T-helper 17 cell (primary cell): Measurements from ENCODE around the gene PRKCD. TPM values are rescaled to one million over a fixed set of nuclear protein-coding genes. Genes with fewer than 3 reads are reported as not detected.

Experiments used
- ATAC-seq: fragments of 150-1000 bp; cut with Tn5 transposase; 2 replicates; pipeline ENCODE4 v1.10.0; 2021; ENCODE audit warnings: mild to moderate bottlenecking, moderate library complexity
- DNase-seq, 3 donors: peaks; one replicate each; pipeline versions ENCODE4 v3.0.0 to v3.0.0-alpha.2; 2020 to 2021
- H3K9me3 ChIP-seq: one replicate; pipeline ENCODE4 v1.7.0; 2013; ENCODE audit warnings: low read length, mild to moderate bottlenecking; ENCODE audit not compliant: control insufficient read depth, poor library complexity, severe bottlenecking
- H3K27ac Mint-ChIP-seq: one replicate; pipeline ENCODE4 v1.8.0; 2022; ENCODE audit warnings: mild to moderate bottlenecking, moderate library complexity, mixed read lengths
- H3K27me3 Mint-ChIP-seq: one replicate; pipeline ENCODE4 v1.8.0; 2022; ENCODE audit warnings: mixed read lengths
- H3K36me3 Mint-ChIP-seq: one replicate; pipeline ENCODE4 v1.8.0; 2022; ENCODE audit warnings: low read depth, mixed read lengths
- H3K4me1 Mint-ChIP-seq: one replicate; pipeline ENCODE4 v1.8.0; 2022; ENCODE audit warnings: mild to moderate bottlenecking, mixed read lengths
- H3K4me3 Mint-ChIP-seq: one replicate; pipeline ENCODE4 v1.8.0; 2022; ENCODE audit warnings: mild to moderate bottlenecking, moderate library complexity, mixed read lengths
- total RNA-seq, 4 donors: library from RNA in 2 of 4; stranded (reverse) in 2 of 4; gene quantifications; one replicate each; pipeline ENCODE4 v1.2.3 and lab custom pipeline; 2022 to 2026

Gene PRKCD
- total RNA-seq, 2 donors from 2014 or later = 27.3 to 35.0 TPM

GRCh38 chr3:53174346-53175250, 13.6 kb downstream of the PRKCD start:
- Mint-ChIP-seq H3K36me3 (peaks cover 11% of the 10 kb centered on the region), H3K27ac (peak overlapping the region; percentile 72), H3K4me3 (no peak overlapping the region), H3K27me3 (no peaks in the 10 kb centered on the region), H3K4me1 (peaks cover 37% of the 10 kb centered on the region)
- no peaks in the 10 kb centered on the region for H3K9me3 ChIP-seq
- DNase-seq = no peak
- ATAC-seq = no peak

GRCh38 chr3:53175613-53176540, 14.9 kb downstream of the PRKCD start:
- Mint-ChIP-seq H3K4me3 (no peak overlapping the region), H3K4me1 (peaks cover 27% of the 10 kb centered on the region), H3K27ac (no peak overlapping the region), H3K27me3 (no peaks in the 10 kb centered on the region), H3K36me3 (peaks cover 11% of the 10 kb centered on the region)
- ATAC-seq = no peak
- H3K9me3 ChIP-seq = no peaks in the 10 kb centered on the region
- no peak for DNase-seq

GRCh38 chr3:53178246-53178645, 17.2 kb downstream of the PRKCD start:
- no peaks in the 10 kb centered on the region for H3K9me3 ChIP-seq
- DNase-seq (no peak), ATAC-seq (no peak)
- Mint-ChIP-seq H3K4me3 (no peak overlapping the region), H3K36me3 (peaks cover 11% of the 10 kb centered on the region), H3K4me1 (peaks cover 15% of the 10 kb centered on the region), H3K27me3 (no peaks in the 10 kb centered on the region), H3K27ac (no peak overlapping the region)

- Mint-ChIP-seq H3K36me3 (peaks cover 7% of the 10 kb centered on the region), H3K27ac (peak overlapping the region; percentile 47), H3K27me3 (no peaks in the 10 kb centered on the region), H3K4me3 (no peak overlapping the region), H3K4me1 (peaks cover 7% of the 10 kb centered on the region)
- ATAC-seq = no peak
- DNase-seq = no peak
- H3K9me3 ChIP-seq = no peaks in the 10 kb centered on the region
Observed at GRCh38 chr3:53179580-53179979, 18.6 kb downstream of the PRKCD start.

- ATAC-seq (peak; percentile 85), DNase-seq (no peak)
- peaks cover 10% of the 10 kb centered on the region for H3K36me3 Mint-ChIP-seq
- H3K27ac Mint-ChIP-seq = no peak overlapping the region
- H3K27me3 Mint-ChIP-seq = no peaks in the 10 kb centered on the region
- H3K4me1 Mint-ChIP-seq = peaks cover 9% of the 10 kb centered on the region
- H3K4me3 Mint-ChIP-seq = no peak overlapping the region
- H3K9me3 ChIP-seq = no peaks in the 10 kb centered on the region
Observed at GRCh38 chr3:53180305-53181023, 19.5 kb downstream of the PRKCD start.

GRCh38 chr3:53181024-53181371, 20.0 kb downstream of the PRKCD start:
- peaks cover 10% of the 10 kb centered on the region for H3K36me3 Mint-ChIP-seq
- no peaks in the 10 kb centered on the region for H3K9me3 ChIP-seq
- ATAC-seq (no peak), DNase-seq (no peak)
- no peak overlapping the region for H3K27ac Mint-ChIP-seq
- no peak overlapping the region for H3K4me3 Mint-ChIP-seq
- no peaks in the 10 kb centered on the region for H3K27me3 Mint-ChIP-seq
- peaks cover 5% of the 10 kb centered on the region for H3K4me1 Mint-ChIP-seq

- H3K36me3 Mint-ChIP-seq = peaks cover 10% of the 10 kb centered on the region
- no peak overlapping the region for H3K27ac Mint-ChIP-seq
- no peak for ATAC-seq
- no peaks in the 10 kb centered on the region for H3K9me3 ChIP-seq
- H3K27me3 Mint-ChIP-seq = no peaks in the 10 kb centered on the region
- no peak for DNase-seq
- peaks cover 5% of the 10 kb centered on the region for H3K4me1 Mint-ChIP-seq
- no peak overlapping the region for H3K4me3 Mint-ChIP-seq
Observed at GRCh38 chr3:53181528-53181927, 20.5 kb downstream of the PRKCD start.

GRCh38 chr3:53182764-53183355, 21.9 kb downstream of the PRKCD start:
- Mint-ChIP-seq H3K27ac (no peak overlapping the region), H3K36me3 (peaks cover 10% of the 10 kb centered on the region), H3K4me1 (peaks cover 5% of the 10 kb centered on the region), H3K4me3 (no peak overlapping the region), H3K27me3 (no peaks in the 10 kb centered on the region)
- H3K9me3 ChIP-seq = no peaks in the 10 kb centered on the region
- ATAC-seq (no peak), DNase-seq (no peak)

- DNase-seq (no peak), ATAC-seq (no peak)
- peaks cover 5% of the 10 kb centered on the region for H3K4me1 Mint-ChIP-seq
- H3K36me3 Mint-ChIP-seq = peaks cover 10% of the 10 kb centered on the region
- H3K9me3 ChIP-seq = no peaks in the 10 kb centered on the region
- no peak overlapping the region for H3K4me3 Mint-ChIP-seq
- no peak overlapping the region for H3K27ac Mint-ChIP-seq
- H3K27me3 Mint-ChIP-seq = no peaks in the 10 kb centered on the region
Observed at GRCh38 chr3:53183514-53183913, 22.5 kb downstream of the PRKCD start.

GRCh38 chr3:53184701-53185100, 23.7 kb downstream of the PRKCD start:
- Mint-ChIP-seq H3K27ac (peak overlapping the region; percentile 21), H3K36me3 (peaks cover 3% of the 10 kb centered on the region), H3K4me1 (peaks cover 2% of the 10 kb centered on the region), H3K27me3 (no peaks in the 10 kb centered on the region), H3K4me3 (peak overlapping the region; percentile 12)
- DNase-seq = no peak
- no peak for ATAC-seq
- H3K9me3 ChIP-seq = no peaks in the 10 kb centered on the region

- Mint-ChIP-seq H3K27ac (no peak overlapping the region), H3K4me3 (no peak overlapping the region), H3K36me3 (peaks cover 8% of the 10 kb centered on the region), H3K27me3 (no peaks in the 10 kb centered on the region), H3K4me1 (peaks cover 2% of the 10 kb centered on the region)
- DNase-seq = no peak
- H3K9me3 ChIP-seq = no peaks in the 10 kb centered on the region
- no peak for ATAC-seq
Observed at GRCh38 chr3:53185761-53186465, 24.9 kb downstream of the PRKCD start.

- Mint-ChIP-seq H3K27ac (no peak overlapping the region), H3K4me1 (peaks cover 2% of the 10 kb centered on the region), H3K27me3 (no peaks in the 10 kb centered on the region), H3K4me3 (no peak overlapping the region), H3K36me3 (peaks cover 8% of the 10 kb centered on the region)
- H3K9me3 ChIP-seq = no peaks in the 10 kb centered on the region
- ATAC-seq (no peak), DNase-seq (no peak)
Observed at GRCh38 chr3:53186726-53187125, 25.7 kb downstream of the PRKCD start.
